A673 (cell line): ENCODE data around the gene RSPRY1.
"Not testable (repeated sequence)": the region's sequence is repeated elsewhere in the genome, so short reads cannot be mapped to it uniquely, and the experiment has no call there.

Experiments used
- EZH2 ChIP-seq: fragments of 200-600 bp; sonication (generic); IDR thresholded peaks from 2 replicates; pipeline ENCODE4 v1.6.1; 2017; ENCODE audit warnings: borderline replicate concordance, low read depth, mild to moderate bottlenecking, mixed read lengths, antibody characterized with exemption, low read length; ENCODE audit not compliant: poor library complexity, severe bottlenecking
- TF ChIP-seq, protein P1 (sequence below): fragments of 300-800, 200-600 bp; sonication (generic); conservative IDR thresholded peaks from 2 replicates; pipeline ENCODE4 v1.5.1; 2017; ENCODE audit warnings: low read depth, mild to moderate bottlenecking, antibody characterized with exemption, low read length, moderate library complexity, mixed read lengths

DNA sequence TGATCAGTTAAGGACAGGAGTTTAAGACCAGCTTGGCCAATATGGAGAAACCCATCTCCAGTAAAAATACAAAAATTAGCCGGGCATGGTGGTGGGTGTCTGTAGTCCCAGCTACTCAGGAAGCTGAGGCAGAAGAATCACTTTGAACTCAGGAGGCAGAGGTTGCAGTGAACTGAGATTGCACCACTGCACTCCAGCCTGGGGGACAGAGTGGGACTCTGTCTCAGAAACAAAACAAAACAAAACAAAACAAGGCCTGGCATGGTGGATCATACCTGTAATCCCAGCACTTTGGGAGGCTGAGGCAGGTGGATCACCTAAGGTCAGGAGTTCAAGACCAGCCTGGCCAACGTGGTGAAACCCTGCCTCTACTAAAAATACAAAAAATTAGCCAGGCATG, 81.2 kb downstream of the RSPRY1 start:
- TF ChIP-seq, protein P1, sequence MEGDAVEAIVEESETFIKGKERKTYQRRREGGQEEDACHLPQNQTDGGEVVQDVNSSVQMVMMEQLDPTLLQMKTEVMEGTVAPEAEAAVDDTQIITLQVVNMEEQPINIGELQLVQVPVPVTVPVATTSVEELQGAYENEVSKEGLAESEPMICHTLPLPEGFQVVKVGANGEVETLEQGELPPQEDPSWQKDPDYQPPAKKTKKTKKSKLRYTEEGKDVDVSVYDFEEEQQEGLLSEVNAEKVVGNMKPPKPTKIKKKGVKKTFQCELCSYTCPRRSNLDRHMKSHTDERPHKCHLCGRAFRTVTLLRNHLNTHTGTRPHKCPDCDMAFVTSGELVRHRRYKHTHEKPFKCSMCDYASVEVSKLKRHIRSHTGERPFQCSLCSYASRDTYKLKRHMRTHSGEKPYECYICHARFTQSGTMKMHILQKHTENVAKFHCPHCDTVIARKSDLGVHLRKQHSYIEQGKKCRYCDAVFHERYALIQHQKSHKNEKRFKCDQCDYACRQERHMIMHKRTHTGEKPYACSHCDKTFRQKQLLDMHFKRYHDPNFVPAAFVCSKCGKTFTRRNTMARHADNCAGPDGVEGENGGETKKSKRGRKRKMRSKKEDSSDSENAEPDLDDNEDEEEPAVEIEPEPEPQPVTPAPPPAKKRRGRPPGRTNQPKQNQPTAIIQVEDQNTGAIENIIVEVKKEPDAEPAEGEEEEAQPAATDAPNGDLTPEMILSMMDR = not testable (repeated sequence)
- TF ChIP-seq EZH2 = not testable (repeated sequence)
